Measurements from ENCODE around the gene C1QTNF1.
"Not testable (repeated sequence)": the region's sequence is repeated elsewhere in the genome, so short reads cannot be mapped to it uniquely, and the experiment has no call there.

C1QTNF1 gene

GRCh38 chr17:79022507-79022991, 1.4 kb upstream of the C1QTNF1 start:
- no peak for DNase-seq (ENCODE audit: low read depth in 2 of 3, low spot score in 2 of 3)

GRCh38 chr17:79023180-79023705, 726 bp upstream of the C1QTNF1 start:
- DNase-seq (ENCODE audit: low read depth in 2 of 3, low spot score in 2 of 3): no peak

- no peak for DNase-seq (ENCODE audit: low read depth in 2 of 3, low spot score in 2 of 3)
These were observed 1.1 kb downstream of the C1QTNF1 start for GRCh38 chr17:79024901-79025737.

GRCh38 chr17:79026376-79027273, 2.7 kb downstream of the C1QTNF1 start:
- DNase-seq (ENCODE audit: low read depth in 2 of 3, low spot score in 2 of 3): no peak

- DNase-seq (ENCODE audit: low read depth in 2 of 3, low spot score in 2 of 3): no peak
These were observed 3.4 kb downstream of the C1QTNF1 start for GRCh38 chr17:79027274-79027924.

GRCh38 chr17:79027925-79028491, 4.0 kb downstream of the C1QTNF1 start:
- no peak for DNase-seq (ENCODE audit: low read depth in 2 of 3, low spot score in 2 of 3)

- DNase-seq (ENCODE audit: low read depth in 2 of 3, low spot score in 2 of 3): no peak
These were observed 4.7 kb downstream of the C1QTNF1 start for GRCh38 chr17:79028496-79029326.

DNA sequence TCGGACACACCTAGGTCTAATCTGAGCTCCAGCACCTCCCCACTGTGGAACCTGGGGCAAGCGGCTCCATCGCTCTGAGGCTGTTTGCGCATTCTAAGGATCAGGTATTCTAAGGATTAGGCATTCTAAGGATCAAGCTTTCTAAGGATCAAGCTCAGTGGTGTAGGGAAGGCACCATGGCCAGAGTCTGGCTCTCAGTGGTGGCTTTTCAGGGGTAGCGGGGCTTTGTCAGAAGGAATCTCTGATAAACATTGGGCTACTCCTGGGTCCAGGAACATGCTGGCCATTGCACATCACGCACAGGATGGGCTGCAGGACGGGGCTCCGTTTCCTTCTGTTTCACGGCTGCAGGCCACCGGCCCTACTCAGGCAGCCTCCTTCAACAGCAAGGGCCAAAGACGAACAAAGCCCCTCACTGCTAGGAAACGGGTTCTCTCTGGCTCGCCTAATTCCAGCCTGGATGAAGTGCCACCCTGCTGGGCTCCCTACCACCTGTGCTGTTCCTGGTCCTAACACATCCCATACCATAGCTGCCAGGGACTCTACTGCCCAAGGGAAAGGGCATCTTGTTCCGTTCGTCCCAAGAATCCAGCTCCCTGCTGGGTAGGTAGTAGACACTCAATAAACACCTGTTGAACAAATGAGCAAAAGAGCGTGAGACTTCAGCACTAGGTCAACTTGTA, 5.5 kb downstream of the C1QTNF1 start:
- DNase-seq (ENCODE audit: low read depth in 2 of 3, low spot score in 2 of 3): no peak

GRCh38 chr17:79030636-79031035, 6.7 kb downstream of the C1QTNF1 start:
- not testable (repeated sequence) for DNase-seq (ENCODE audit: low read depth in 2 of 3, low spot score in 2 of 3)

DNA sequence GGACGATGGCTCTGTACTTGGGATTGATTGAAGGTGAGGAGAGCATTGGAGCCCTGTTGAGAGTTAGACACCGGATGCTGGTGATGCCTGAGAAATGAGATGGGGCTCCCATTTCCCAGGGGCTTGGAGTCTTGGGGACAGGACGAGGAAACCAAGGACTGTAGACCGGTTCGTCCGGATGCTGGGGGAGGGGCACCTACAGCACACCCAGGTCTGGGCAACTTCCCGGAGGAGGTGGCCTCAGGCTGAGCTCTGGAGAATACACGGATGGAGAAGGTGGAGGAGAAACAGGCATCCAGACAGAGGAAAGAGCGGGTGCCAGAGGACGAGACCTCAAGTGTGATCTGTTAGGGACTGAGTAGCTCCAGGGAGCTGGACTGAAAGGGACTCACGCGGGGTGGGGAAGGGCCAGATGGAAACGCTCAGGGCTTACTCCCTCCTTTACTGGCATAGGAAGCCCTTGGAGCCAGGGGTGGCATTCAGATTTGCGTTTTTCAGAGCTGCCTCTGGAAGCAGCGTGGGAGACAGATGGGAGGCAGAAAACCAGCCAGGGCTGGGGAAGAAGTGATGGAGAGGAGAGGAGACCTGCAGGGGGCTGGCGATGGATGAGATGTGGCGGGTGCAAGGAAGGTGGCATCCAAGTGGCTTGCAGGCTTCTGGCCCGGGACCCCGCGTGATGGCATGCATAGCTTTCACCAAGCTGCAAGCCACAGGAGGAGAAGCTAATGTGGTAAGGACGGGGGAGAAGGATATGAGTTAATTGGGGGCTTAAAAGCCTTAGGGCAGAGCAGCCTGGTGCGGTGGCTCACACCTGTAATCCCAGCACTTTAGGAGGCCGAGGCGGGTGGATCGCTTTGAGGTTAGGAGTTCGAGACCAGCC, 8.3 kb downstream of the C1QTNF1 start:
- DNase-seq (ENCODE audit: low read depth in 2 of 3, low spot score in 2 of 3): no peak

- DNase-seq (ENCODE audit: low read depth in 2 of 3, low spot score in 2 of 3): no peak
These were observed 9.2 kb downstream of the C1QTNF1 start for GRCh38 chr17:79033046-79033616.

DNA sequence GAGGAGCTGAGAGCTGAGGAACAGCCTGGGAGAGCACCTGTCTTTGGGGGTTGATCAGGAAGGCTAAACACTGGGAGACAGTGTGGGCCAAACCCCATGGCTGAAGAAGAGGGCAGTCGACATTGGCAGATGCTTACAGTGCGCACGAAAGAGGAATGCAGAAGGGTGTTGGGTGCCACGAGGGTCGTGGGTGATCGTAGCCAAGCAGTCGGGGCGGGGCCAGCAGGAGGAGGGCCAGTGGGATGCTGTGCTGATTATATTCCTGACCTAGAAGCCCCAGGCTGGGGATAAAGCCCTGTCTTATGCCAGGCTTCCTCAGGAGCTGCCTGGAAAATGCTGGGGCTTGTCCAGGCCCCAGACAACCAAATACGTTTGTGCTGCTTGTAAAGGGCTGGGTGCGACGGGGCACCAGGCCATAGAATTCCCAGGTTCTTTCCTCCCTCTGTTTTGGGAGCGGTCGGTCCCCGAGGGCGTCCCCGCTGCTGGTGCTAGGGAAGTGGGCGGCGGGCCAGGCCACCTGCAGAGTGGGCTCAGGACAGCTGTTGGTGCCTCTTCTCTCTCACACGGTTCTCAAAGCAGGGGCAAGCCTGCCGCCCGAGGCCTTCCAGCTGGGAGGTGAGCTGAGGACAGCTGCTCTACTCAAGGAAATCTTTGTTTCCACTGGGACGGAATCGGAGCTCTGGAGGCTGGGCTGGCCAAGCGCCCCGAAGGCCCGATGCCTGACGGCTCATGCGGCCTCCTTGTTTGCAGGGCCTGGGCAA, 10.0 kb downstream of the C1QTNF1 start:
- DNase-seq (ENCODE audit: low read depth in 2 of 3, low spot score in 2 of 3): no peak

- no peak for DNase-seq (ENCODE audit: low read depth in 2 of 3, low spot score in 2 of 3)
These were observed 11.0 kb downstream of the C1QTNF1 start for GRCh38 chr17:79034931-79035485.

DNA sequence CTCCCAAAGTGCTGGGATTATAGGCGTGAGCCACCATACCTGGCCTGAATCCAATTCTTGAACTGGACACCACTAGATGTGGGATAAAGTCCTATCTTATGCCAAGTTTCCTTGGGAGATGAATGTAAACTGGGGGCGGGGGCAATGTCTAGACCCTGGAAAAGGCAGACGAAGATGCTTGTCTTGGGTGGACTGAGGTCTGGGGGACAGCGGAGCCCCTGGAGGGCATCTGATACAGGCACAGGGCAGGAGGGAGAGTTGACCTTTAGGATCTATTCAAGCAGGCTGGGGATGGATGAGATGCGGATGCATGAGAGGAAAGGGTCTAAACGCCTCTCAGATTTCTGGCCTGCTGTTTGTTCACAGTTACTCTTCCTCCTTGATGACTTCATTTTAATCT, 11.7 kb downstream of the C1QTNF1 start:
- DNase-seq (ENCODE audit: low read depth in 2 of 3, low spot score in 2 of 3): no peak

GRCh38 chr17:79036181-79036580, 12.2 kb downstream of the C1QTNF1 start:
- no peak for DNase-seq (ENCODE audit: low read depth in 2 of 3, low spot score in 2 of 3)

DNA sequence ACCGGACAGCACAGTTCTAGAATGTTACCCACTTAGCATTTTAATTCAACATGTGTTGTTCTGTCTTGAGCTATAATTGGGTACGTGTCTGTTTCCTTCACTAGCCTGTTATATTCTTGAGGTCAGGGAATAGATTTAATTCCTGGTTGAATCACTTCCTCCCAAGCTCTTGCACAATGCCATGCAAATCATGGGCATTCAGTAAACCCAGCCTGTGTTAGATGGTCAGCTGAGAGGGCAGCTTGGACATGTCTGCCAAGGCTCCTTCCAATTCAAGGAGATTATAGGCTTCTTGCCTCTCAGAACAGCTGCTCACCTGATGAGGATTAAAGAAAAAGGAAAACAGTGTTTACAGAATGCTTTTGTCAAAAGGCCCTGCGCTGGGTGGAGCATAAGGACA, 12.6 kb downstream of the C1QTNF1 start:
- no peak for DNase-seq (ENCODE audit: low read depth in 2 of 3, low spot score in 2 of 3)

DNA sequence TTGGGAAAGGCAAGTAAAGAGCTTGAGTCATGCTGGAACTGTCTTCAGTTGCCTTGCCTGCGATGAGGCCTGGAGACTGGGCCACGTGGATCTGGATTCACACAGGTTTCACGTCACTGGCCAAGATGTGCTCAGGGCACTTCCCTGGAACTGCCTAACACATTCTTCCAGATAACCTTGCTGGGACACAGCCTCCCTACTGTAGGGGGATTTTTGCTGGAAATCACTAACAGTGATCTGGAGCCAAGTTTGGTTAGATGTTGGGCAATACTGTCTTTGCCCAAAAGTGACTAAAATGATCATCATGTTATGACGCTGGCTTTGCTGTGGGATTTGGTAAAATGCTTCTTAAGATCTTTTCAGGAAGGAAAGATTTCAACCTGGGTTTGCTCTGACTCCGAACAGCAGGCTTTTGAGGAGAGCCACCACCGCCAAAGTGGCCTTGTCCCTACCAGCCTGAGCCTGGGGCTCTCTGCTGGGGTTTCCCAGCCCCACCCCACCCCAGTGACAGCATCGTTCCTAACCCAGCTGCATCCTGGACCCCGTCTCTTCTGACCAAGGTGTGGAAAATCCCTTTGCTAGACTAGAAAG, 14.7 kb downstream of the C1QTNF1 start:
- no peak for DNase-seq (ENCODE audit: low read depth in 2 of 3, low spot score in 2 of 3)
